ENCODE data around the gene ARL17A.
"Not testable (repeated sequence)": the region's sequence is repeated elsewhere in the genome, so short reads cannot be mapped to it uniquely, and the experiment has no call there.

- not testable (repeated sequence) for TF ChIP-seq CTCF (IDR thresholded peaks at IDR 0.05; ENCODE audit: low read length); EZH2 (optimal IDR thresholded peaks at IDR 0.05; ENCODE audit: low read depth, low read length); EZH2phosphoT487 (IDR thresholded peaks at IDR 0.05; ENCODE audit: low read length)
Observed at GRCh38 chr17:46617121-46617520, 37.6 kb upstream of the ARL17A start.

Data from MM.1S (cell line).